Activated CD8-positive, alpha-beta memory T cell treated with anti-CD3 and anti-CD28 coated beads for 4 hours (primary cell): Measurements from ENCODE around the gene TCOF1.
A peak's percentile ranks its signal among the peaks of the same experiment; 100 is the strongest.

Experiments used
- DNase-seq, 2 donors: peaks; one replicate each; pipeline ENCODE4 v3.0.0-alpha.2; 2020; ENCODE audit warnings: low read depth in 2 of 2

TCOF1 gene

DNA sequence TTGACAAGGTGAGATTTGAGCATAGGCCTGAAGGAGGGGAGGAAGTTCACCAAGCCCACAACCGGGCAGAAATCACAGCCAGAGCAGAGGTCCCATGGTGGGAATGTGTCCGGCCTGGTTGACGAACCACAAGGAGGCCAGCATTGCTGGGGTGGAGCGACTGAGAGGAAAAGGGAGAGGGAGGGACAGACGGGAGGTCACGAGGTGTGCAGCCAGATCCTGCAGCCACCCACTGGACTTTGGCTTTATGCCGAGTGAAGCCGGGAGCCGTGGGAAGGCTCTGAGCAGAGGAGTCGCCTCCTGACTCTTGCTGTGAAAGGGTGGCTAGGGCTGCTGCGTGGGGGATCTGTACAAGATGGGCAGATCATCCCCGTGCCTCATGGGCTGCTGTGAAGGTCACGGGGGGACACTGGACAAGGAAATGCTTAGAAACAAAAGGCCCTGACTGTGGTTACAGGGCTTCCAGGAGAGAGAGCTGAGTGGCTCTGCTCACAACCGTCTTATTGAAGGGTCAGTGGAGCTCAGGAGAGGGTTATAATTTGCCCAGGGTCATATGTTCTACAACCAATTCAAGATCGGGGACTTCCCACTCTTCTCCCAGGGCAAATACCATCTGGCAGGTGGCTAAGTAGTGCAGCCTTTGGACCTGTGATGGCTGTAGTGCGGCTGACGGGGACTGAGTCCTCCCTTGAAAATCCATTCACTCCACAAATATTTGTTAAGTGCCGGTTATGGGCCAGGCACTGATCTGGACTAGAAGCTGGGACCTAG, 70.8 kb downstream of the TCOF1 start:
- no peak for DNase-seq

DNA sequence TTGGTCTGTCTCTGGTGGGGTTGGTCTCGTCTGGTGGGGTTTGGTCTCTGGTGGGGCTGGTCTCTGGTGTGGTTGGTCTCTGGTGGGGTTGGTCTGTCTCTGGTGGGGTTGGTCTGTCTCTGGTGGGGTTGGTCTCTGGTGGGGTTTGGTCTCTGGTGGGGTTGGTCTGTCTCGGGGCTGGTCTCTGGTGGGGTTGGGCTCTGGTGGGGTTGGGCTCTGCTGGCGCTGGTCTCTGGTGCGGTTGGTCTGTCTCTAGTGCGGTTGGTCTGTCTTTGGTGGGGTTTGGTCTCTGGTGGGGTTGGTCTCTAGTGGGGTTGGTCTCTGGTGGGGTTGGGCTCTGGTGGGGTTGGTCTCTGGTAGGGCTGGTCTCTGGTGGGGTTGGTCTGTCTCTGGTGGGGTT, 71.5 kb downstream of the TCOF1 start:
- DNase-seq, result no peak

DNA sequence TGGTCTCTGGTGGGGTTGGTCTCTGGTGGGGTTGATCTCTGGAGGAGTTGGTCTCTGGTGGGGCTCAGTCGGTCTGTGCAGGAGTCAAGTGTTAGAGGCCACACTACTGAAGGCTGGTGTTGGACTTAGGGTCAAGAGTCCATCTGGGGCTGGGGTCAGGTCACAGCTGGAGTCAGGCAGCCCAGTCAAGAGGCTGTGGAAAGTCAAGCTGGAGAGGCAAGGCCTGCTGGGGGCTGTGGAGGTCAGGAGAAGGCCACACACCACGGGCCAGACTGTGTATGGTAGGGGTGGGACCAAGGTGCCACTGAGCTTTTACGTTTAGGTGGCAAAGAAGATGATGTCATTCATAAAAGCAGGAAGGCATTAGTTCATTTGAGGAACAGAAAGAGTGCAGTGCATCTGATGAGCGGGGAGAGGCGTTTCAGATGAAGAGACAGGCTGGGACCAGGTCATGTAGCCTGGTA, 71.9 kb downstream of the TCOF1 start:
- DNase-seq, result no peak

DNA sequence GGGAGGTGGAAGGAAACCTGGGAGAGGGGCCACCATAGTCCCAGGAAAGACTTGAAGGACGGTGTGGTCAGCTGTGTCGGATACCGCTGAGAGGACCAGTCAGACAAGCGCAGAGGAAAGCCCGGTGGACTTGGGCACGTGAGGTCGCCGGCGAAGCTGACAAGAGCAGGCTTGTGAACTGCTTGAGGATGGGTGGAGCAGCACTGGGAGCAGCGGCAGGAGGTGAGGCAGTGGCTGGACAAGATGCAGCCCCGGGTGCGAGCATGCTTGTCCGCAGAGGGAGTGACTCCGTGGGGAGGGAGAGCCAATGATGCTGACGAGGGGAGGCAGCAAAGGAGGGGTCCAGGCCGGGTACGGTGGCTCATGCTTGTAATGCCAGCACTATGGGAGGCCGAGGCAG, 73.6 kb downstream of the TCOF1 start:
- no peak for DNase-seq

DNA sequence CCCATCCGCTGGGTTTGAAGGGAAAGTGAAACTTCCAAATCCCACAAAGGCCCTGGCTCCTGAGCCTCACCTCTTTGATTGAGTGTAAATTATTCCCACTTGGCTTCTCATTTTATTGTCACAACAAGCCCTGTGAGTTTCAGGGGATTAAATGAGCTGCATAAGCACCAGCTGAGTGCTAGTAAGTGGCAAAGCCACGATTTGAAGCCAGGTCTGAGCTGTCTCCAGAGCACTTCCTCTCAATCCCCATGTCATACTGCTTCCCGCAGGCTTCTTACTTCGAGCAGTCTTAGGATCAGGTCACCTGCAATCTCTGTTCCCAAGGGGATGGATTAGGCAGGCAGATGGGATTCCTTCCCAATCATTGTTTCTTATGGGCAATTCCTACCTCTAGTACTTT, 74.1 kb downstream of the TCOF1 start:
- no peak for DNase-seq

DNA sequence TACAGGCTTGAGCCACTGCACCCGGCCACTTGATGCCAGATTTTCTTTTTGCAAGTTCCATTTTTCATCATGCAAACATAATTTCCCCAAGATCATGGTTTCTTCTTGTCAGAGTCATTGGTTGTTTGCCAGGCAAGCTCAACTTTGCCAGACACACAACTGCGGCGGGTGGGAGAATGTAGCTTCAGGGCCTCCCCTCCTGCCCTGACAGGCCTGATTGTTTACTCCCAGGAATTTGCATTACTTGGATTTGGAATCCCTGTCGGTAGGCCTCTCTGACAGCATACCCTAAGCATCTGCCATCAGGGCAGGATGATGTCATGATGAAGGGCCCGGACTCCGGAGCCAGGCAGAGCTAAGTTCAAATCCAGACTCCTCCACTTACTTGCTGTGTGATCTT, 77.0 kb downstream of the TCOF1 start:
- DNase-seq, result no peak

DNA sequence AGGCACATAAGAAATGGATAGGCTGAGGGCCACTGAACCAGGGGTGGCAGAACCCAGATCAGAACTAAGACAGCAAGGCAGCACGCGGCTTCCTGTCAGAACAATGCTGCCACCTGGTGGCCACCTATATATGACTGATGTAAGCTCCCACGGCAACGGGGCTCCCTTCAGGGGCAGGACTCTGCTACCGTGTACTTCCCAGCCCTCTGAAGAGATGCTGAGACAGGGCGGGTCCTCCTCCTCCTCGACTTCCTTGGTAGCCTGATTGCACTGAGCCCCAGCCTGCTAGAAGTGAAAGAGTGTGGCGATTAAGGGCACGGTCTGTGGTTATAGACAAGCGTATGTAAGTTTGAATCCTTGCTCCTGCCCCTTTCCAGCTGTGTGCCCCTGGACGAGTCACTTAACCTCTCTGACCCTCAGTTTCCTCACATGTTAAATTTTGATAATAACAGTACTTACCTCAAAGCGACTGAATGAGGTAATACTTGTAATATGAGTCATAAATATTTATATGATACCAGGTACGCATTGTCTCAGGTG, 78.7 kb downstream of the TCOF1 start:
- peak; percentile 84 to 86 for DNase-seq

DNA sequence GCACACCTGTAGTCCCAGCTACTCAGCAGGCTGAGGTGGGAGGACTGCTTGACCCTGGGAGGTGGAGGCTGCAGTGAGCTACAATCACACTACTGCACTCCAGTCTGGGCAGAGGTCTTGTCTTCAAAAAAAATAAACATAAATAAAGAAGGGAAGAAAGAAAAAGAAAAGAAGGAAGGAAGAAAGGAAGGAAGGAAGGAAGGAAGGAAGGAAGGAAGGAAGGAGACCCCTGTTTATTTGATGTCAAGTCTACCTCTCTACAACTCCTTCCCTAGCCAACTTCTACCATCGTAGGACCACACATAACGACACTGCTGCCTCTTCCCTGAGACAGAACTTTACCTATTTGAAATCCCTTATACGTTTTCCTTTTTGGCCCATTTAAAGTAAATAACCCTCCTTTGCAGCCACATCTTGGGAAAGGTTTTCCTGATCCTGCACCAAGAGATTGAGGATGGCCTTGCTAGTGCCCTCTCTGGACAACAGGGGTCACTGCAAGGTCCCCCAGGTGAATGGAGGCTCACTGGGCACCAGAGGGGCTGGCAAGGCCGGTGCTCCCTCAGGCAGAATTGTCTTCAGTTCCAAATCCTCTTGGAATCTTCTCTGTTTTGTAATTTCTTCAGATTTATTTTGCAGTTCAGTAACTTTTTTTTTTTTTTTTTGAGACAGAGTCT, 81.5 kb downstream of the TCOF1 start:
- no peak for DNase-seq

DNA sequence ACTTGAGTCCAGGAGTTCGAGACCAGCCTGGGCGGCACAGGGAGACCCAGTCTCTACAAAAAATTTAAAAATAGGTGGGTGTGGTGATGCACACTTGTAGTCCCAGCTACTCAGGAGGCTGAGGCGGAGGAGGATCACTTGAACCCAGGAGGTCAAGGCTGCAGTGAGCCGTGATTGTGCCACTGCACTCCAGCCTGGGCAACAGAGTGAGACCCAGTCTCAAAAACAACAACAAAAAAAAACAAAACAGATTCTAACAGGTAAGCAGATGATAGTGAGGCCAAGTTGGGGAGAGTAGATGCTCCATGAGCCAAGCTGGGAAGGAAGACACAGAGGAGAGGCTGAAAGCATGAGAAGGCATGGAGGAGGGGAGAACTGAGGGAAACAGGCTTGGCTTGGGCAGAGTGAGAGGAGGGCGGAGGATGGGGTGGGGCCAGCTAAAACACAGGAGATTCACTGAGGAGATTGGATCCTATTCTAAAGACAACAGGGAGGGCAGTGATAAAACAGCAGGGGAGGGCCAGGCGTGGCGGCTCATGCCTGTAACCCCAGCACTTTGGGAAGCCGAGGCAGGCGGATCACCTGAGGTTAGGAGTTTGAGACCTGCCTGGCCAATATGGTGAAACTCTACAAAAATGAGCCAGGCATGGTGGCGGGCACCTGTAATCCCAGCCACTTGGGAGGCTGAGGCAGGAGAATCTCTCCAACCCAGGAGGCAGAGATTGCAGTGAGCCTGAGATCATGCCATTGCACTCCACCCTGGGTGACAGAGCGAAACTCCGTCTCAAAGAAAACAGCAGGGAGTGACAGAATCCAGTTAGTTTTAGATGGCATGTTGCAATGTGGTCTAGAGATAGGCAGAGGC, 83.7 kb downstream of the TCOF1 start:
- DNase-seq, result no peak

DNA sequence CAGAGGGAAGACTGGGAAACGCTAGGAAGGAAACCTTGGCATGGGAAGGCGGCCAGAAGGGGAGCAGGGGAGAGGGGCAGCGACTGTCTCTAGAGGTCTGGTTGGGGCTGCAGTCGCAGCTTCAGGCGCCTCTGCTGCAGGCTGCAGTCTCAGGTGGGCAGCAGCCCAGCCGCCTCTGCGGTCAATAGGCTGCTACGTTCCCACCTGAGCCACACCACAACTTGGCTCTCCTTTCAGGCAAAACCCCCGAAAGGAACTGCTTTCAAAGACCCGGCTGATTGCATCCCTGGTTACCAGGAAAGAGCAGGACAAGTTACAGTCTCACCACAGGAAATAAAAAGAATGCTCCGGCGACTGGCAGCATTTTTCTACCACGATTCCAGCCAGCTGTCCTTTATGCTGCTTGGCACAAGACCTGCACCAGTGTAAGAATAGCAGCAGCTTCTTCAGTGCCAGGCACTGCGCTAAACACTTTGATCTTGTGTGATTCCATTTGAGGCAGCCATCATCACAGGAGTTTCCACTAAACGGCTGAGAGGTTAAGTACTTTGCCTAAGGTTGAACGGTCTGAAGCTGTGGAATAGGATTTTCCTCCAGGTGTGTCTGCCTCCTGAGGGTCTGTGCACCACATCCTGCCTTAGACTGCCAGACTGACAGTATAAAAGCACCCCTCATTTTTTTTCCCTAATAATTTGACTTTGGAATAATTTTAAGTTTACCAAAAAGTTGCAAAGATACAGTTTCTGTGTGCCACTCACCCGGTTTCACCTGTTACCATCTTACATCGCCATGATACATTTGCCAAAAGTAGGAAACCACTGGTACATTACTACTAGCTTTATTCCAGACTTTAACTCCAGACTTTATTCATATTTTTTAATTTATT, 84.6 kb downstream of the TCOF1 start:
- no peak for DNase-seq

DNA sequence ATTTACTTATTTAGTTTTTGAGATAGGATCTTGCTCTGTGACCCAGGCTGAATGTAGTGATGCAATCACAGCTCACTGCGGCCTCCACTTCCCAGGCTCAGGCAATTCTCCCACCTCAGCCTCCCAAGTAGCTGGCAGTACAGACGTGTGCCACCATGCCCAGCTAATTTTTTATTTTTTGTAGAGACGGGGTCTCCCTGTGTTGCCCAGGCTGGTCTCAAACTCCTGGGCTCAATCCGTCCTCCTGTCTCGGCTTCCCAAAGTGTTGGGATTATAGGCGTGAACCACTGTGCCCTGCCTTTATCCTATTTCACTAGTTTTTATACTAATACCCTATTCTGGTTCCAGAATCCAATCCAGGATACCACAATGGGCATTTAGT, 85.2 kb downstream of the TCOF1 start:
- no peak for DNase-seq

DNA sequence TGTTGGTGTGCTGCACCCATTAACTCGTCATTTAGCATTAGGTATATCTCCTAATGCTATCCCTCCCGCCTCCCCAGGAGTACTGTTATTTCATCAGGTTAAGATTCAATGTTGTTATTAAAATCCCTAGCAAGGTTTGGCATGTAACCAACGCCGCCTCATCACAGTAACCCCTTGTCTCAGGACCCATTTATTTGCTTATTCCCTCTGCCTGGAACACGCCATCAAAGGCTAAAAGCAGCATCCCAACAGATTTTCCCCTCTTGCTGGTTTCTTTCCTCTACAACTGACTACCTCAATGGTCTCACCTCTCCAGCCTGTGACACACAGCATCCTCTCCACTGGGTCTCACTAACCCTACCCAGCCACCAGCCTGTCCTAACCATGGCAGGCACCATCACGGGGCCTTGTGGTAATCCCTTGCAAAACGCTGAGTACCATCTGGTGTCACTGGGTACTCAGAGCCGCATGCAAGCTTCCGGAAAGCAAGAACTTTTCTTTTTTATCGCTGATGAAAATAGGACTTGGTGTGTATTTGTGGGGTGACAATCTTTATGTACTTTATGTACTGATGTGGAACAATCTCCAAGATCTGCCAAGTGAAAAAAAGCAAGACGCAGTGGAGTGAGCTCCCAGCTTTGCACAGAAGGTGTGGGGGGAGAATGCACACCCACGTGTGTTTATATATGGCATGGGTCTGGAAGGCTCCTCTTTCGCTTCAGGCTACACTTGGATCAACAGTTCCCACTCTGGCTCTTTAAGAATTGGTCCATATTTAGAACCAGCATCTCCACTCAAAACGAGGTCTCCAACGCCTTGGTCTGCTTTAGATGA, 86.0 kb downstream of the TCOF1 start:
- DNase-seq, result no peak

DNA sequence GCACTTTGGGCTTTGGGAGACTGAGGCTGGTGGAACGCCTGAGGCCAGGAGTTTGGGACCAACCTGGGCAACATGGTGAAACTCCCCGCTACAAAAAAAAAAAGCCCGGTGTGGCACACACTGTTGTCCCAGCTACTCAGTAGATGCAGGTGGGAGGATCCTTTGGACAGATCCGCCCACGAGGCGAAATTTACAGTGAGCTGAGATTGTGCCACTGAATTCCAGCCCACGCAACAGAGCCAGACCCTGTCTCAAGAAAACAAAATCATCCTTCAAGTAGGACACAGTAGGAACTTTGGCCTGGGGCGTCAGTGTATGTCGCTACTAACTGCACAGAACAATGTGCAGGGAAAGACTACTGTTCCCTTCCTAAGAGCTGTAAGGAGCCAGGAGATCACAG, 87.3 kb downstream of the TCOF1 start:
- no peak for DNase-seq

DNA sequence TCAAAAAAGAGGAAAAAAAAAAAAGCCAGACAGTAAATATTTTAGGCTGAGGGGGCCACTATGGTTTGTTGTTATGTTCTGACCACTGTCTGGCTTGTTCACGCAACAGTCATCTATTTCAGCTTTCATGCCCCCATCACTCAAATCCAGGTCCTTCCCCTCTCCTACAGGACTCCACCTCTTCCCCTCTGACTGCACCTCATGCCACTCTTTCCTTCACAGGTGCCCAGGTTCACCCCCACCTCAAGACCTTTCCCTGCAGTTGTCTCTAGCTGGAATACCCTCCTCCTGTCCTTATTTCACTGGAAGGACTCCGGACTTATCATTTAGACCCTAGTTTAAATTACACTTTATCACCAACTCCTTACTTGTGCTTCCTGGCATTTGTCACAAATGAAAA, 88.6 kb downstream of the TCOF1 start:
- DNase-seq, result no peak

DNA sequence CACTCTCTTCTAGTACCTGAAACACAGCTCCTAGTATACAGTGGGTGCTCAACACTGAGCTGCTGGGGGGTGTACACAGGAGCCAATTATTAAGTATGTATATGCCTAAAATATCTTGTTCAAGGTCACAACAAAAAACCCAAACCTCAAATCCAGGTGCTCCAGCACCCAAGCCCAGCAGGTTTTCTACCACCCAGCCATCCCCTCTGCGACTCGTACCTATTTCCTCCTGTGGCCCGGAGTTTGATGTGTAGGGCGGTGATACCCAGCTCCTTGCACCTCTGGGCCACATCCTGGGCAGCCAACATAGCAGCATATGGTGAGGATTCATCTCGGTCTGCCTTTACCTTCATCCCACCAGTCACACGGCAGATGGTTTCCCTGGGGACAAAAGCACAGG, 89.1 kb downstream of the TCOF1 start:
- DNase-seq, result no peak

DNA sequence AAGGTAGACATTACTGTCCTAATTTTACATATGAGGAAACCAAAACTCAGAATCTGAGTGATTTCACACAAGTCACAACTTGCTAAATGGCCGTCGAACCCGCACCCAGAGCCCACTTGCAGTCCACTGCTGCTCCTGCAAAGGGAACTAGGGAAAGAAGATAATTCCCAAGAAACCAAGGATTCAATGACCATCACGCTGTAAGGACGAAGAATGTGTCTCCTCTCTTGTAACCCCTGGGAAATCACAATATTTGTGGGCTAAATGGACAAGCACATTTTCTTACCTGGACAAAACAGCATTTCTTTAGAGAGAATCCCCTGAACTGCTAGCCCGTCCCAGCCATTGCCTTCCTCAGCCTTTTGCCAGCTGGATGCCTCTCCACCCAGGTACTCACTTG, 89.7 kb downstream of the TCOF1 start:
- no peak for DNase-seq

DNA sequence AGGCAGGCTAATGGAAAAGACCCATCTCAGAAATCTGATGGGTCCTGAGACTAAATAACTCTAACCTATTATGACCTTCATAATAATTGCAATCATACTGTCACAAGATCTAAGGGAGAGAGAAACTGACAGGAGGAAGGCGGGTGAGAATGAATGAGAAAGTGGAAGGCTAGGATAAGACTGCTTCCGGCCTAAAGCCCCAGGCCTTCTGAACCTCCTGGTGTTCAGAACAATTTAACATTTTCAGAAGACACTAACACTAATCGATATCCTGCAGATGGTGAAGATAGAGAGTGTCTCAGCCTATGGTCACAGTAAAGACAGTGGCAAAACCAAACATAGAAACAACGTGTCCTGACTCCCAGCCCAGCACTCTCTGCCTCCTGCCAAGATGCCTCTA, 90.8 kb downstream of the TCOF1 start:
- no peak for DNase-seq

DNA sequence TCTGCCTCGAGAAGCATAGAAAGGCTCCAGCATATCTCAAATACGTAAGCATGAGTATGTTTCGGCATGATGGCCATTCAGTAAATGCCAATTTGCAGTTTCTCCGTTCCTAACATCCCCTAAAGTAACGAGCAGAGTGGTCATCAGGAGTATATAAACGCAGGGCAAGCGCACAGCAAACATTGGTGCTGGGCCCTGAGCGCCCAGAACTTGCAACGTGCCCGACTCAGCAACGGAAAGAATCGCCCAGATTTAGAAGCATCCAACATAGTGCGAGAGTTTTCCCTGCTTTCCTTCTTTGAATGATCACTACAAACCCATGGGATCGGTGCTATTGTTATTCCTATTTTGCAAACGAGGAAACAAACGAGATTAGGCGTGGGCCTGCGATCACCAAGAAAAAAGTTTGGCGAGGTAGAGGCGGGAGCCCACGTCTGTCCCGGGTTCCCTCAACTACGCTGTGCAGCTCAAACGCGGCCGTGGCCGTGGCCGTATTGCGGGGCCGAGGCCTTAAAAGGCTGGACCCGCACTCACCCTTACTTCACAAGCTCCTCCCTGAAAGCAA, 91.5 kb downstream of the TCOF1 start:
- DNase-seq, result peak in 1 of 2 donors; percentile 4
